ENCODE measurements around the gene KLHL29. TPM values are rescaled to one million over a fixed set of nuclear protein-coding genes. Genes with fewer than 3 reads are reported as not detected.

Gene KLHL29
- total RNA-seq, 1 donor from 2014 or later: 8.3 TPM

DNA sequence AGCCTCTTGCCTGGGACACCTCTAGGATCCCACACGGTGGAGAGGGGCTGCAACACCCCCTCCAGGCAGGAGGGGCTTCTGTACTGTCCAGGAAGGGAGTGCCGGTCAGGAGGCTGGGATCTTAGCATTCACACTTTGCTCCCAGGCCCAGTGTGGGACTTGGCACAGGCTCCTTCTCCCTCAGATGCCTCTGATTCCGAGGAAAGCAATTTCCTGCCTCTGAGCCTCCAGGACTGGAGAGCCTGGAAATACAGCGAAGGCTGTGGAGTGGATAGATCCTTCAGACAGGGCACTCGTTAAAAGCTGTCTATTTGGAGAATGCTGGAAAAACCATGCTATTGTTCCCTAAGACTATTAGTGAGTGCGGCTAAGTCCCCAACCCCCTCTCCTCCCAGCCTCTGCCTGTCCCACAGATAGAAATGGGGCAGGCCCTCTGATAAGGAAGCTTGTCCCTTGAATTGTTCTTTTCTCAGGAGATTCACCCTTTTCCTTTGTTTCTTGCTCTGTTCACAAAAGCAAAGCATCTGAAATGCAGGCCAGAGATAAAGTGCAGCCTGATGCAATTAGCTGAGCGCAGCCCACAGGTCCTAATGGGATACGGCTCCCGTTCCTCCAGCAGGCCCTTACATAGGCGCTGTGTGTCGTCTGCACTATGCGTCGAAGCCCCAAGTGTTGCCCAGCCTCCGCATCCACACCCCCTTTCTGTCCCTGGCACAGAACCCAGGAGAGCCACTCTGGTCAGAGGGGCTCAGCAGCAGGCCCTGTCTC lies 252.2 kb downstream of the KLHL29 start:
- peak; percentile 27 for DNase-seq (ENCODE audit: extremely low read depth, low read depth, low spot score)

DNA sequence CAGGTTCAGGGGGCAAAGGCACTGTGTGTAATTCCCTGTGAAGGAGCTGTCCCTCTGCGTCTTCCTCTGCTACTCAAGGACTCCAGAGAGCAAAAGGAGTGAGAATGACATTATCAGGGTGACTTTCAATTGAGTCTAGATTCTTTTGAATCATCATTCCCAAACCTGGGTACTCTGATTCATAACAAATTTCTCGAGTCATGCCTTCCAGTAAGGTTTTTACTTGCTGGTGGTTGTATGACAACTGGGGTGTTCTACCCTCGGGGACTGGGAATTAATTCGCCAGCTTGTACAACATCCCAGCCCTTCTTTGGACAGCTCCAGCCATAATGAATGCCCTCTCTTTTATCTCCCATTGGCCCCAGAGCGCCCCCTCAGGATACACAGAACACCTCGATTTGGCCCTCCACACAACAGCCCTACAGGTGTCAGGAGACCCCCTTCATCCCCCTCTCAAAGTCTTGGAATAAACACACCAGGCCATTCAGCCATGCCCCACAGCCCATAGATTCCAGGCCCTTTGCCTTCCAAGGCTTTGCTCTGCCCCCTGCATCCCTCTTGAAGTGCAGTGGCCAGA lies 254.5 kb downstream of the KLHL29 start:
- DNase-seq (ENCODE audit: extremely low read depth, low read depth, low spot score): no peak

DNA sequence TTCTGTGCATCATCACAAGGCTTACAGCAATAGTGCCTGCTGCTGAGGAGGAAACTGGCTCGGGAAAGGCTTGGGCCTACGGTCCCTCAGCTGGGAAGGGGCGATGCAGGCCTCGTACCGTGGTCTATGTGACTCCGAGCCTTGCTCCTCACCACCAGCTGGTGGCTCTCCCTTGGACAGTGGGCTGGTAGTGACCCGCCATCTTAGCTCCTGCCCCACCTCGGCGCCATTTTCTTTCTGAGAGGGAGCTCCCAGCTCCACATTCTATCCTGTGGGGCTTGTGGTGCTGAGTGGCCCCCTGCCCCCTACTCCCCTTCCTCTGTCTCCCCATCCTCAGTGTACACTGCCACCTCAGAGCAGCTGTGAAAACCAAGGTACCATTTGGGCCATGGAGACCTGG lies 255.7 kb downstream of the KLHL29 start:
- DNase-seq (ENCODE audit: extremely low read depth, low read depth, low spot score): no peak

DNA sequence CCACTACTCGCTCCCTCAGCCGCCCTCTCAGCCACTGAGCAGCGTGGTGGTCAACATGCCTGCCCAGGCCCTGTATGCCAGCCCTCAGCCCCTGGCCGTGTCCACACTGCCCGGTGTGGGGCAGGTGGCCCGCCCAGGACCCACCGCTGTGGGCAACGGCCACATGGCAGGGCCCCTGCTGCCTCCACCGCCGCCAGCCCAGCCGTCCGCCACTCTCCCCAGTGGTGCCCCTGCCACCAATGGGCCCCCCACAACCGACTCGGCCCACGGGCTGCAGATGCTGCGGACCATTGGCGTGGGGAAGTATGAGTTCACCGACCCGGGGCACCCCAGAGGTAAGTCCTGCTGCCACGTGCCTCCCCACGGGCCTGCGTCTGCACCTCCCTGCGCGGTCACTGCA lies 257.5 kb downstream of the KLHL29 start:
- DNase-seq (ENCODE audit: extremely low read depth, low read depth, low spot score): no peak

DNA sequence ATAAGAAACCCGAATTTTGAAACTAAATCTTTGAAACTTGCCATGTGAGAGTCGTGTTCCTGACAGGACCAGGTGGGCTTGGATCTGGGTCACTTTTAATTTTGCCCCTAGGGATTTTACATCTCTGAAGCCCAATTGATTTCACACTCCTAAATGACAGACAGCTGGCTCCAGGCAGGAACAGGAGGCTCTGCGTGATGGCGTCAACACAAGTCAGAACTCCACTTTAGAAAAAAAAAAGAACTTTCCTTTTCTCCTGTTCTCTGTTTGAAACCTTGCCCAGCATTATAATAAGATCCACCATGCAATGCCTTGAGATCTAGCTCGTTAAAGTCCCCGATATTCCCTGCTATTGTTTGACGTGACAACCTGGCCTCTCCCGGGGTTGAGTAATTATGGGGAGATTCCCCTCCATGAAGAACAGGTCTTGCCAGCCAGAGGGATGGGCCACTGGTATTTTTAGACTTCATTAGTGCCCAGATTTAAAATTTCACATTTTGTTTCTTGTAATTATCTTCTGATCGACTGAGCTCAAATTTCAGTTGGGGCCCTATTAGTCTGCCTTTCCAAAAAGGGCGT lies 260.3 kb downstream of the KLHL29 start:
- no peak for DNase-seq (ENCODE audit: extremely low read depth, low read depth, low spot score)

DNA sequence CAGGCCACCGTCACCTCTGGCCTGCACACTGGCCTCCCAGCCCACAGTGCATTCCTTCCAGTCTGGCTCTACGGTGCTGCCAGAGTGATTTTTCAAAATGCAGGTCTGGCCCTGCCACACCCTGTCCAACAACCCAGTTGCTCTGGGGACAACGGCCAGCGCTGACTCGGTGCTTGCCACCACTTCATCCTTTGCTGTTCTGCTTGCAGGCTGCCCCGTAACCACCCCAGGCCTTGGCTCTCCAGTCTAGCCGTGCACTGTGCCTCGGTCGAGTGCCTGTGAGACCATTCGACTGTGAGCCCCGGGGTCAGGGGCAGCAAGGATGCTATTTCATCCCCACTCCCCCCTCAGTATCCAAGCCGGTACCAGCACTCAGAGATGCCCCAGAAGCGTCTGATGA lies 262.6 kb downstream of the KLHL29 start:
- DNase-seq (ENCODE audit: extremely low read depth, low read depth, low spot score): no peak

DNA sequence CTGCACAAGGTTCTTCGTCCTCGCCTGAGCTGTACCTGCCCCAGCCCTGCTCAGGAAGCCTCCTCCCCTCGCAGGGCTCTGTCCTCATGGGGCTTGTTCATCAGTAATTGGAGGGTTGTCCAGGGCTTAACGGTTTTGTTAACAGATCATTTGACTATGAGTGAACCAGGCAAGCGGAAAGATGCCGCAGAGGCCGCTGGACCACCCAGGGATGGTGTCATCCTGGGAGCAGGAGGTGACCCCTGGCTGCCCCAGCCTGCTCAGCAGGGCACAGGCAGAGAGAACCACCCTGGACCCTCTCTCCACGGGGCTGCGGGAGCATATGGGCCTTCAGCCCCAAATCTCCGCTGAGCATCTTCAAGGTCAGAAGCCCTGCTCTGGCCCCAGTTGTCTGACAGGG lies 264.3 kb downstream of the KLHL29 start:
- no peak for DNase-seq (ENCODE audit: extremely low read depth, low read depth, low spot score)

DNA sequence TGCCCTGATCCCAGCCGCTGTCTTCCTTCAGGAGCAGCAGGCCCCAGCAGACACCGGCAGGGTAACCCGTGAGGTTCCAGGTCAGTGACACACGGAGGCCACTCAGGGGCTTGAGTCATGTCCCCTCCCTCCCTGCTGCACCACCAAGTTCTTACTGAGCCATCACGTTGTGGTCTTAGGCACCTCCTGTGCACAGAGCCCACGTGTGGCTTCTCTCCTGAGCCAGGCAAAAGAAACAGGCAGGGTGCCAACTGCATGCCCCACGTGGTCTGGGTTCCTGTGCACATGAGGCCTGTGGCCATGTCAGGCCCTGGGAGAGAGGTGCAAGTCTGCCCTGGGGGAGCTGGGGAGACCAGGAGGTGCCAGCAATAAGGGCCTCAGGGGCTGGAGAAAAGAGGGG lies 264.8 kb downstream of the KLHL29 start:
- no peak for DNase-seq (ENCODE audit: extremely low read depth, low read depth, low spot score)

DNA sequence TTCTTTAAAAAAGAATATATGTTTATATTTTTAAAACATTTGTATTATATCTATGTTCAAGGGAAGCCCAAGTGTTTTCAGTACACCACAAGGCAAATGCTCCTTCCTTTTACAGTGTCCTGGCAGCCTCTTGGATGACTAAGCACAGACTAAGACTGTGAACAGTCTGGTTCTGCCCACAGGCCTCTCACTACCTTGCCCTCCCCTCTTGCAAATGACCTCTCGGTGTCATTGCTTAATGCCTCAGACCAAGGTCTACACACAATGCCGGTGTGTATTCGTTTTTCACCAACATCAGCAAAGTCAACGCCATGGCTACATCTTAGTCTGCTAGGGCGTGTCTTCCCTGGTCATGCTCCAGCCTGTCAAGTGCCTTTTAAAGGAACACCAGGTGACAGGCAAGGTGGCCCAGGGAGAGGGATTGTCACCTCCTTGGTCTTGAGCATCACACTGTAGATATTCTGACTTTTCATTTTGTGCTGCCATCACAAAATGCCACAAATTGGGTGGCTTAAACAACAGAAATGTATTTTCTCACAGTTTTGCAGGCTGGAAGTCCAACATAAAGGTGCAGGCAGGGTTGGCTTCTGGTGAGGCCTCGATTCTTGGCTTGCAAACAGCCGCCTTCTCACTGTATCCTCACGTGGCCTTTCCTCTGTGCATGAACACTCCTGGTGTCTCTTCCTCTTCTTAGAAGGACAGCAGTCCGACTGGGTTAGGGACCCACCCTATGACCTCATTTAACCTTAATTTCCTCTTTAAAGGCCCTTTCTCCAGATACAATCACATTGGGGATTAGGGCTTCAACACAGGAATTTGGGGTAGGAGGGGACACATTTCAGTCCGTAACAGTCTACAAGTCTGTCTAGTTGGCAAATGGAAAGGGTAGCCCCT lies 266.5 kb downstream of the KLHL29 start:
- no peak for DNase-seq (ENCODE audit: extremely low read depth, low read depth, low spot score)

DNA sequence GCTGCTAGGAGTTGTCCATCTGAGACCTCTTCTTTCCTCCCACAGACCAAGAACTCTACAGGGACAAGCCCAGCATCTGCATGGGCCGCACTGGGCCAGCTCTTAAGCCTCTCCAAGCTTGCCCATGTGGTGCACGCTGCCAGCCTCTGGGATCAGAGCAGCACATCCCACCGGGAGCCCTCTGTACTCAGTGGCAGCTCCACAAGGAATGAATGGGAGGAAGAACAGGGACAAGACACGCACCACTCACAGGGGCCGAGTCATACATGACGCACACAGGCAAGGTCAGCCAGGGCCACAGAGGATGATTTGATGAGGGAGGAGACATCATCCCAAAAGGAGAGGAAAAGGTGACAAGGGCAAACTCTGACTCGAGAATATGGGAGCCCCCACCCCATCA lies 268.3 kb downstream of the KLHL29 start:
- no peak for DNase-seq (ENCODE audit: extremely low read depth, low read depth, low spot score)

DNA sequence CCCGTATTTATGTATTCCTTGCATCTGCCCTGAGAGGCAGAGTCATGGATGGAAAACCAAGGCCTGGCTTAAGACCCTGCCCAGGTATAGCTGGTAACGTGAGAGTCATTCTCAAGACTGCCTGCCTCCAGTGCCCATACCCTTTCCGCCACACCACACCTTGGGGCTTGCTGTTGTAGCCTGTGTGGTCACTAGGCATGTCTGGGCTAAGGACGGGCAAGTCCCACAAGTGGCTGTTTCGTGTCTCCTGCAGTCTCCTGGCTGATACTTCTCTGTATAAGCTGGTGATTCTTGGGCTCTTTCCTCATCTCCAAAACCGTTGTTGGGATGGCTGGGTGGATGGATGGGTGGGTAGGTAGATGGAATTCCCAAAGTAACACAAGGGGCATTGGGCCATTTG lies 269.8 kb downstream of the KLHL29 start:
- DNase-seq (ENCODE audit: extremely low read depth, low read depth, low spot score): no peak

DNA sequence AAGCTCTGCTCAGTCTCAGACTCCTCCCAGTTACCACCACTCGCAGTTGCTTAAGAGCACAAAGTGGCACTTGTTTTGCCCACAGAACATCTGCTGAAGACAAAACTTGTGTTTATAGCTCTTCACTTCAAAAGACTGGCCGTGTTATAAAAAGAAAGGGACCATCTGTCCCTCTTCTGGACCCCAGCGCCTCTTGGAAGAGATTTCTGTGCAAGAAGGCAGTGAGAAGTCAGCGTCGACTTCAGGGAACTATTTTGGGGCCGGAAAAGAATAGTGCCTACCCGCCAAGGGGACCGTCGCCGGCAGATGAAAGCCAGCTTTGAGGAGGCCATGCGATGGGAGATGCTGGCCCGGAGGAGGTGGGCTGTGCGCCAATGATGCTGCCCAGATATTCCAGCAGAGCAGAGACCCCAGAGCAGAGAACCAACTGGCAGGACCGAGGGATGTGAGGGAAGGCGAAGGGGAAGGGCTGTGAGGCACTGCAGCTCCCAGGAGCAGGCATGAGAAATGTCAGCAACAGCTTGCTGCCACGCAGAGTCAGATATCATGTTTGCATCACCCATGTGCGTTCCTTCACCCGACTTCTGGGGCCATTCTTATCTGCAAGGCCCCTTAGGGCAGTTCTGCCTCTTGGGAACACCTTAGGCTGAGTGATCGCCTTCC lies 271.1 kb downstream of the KLHL29 start:
- DNase-seq (ENCODE audit: extremely low read depth, low read depth, low spot score): no peak

DNA sequence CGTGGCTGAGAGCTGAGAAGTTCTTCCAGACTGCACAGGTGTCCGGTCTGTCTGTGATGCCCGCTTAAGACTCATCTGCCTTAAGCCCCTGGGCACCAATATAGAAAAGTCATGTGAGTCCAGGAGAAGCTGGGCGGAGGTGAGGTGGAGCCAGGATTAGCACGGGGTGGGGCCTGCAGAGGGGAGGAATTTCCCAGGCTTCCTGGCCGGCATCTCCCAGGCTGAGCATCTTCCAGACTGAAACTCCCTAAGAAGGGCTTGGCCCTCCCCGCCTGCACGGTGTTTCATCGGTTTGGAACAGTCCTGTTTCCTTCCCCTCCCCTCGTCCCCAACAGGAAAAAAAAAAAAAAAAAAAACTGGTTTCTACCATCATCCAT lies 271.6 kb downstream of the KLHL29 start:
- DNase-seq (ENCODE audit: extremely low read depth, low read depth, low spot score): no peak

DNA sequence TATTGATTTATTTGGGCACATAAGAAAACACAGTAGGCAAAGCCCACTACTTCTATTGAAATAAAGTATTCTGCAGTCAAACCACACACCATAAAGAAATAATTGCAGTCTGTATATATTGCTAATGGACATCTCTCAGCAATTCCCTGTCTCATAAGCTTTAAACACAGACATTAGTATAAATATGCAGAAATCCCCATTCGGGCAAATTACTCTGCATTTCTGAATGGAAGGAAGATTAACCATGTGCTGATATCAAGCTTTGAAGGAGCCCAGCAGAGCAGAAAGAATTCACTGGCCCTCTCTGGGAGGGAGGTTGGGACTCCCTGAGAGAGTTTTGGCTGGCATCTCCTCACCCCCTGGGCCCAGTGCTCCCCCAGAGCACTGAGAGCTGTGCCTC lies 272.4 kb downstream of the KLHL29 start:
- no peak for DNase-seq (ENCODE audit: extremely low read depth, low read depth, low spot score)

DNA sequence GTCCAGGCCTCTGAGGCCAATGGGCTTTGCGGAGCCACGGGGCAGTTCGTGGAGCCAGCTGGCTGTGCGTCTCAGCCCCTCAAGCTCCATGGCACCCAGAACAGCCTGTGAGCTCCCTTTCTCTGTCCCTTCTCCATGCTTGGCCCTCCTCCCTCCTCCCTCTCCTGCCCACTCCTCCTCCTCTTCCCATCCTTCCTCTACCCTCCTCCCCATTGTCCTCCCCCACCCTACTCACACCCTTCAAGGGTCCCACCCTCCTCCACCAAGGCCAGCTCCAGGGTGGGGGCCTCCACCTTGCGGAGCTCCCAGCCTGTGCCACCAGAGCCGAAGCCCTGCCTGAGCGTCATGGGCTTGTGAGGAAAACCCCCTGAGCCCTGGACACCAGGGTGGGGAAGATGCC lies 273.0 kb downstream of the KLHL29 start:
- DNase-seq (ENCODE audit: extremely low read depth, low read depth, low spot score): no peak

DNA sequence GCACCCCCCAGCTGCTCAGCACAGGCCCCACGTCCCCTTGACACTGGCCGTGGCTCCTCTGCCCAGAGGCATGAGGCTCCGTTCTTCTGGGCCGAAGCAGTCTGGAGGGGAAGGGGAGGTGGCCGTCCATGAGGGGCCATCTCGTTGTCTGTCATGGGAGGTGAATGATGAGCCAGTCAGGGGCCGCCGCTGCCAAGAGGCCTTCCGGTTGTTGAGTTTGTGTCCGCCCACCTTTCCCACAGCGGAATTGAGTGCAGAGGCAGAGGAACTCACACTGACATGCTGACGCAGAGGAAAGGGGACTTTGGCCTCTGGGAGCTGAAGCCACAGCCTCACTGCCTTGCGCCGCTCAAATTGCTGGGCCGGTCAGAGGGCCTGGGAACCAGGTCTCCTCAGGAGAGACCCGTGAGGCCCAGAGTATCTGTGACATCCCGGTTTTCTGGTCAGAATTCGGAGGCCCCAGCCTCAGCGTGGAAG lies 273.5 kb downstream of the KLHL29 start:
- DNase-seq (ENCODE audit: extremely low read depth, low read depth, low spot score): no peak

DNA sequence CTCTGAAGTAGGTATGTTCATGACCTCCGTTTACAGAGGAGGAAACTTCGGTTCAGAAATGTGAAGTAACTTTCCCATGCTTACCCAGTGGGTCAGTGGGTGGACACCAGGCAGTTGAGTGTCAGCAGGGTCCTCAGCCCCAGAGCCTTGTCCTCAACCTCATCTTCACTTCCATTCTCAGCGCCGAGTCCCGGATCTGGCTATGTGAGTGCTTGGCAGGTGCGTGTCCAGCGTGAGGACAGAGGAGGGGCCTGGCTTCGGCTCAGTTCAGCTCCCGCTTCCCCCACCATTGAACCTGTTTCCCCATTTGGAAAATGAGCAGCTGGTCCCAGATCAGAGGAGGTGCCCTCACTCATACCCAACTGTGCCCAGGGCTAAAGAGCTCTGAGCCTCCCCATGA lies 274.3 kb downstream of the KLHL29 start:
- no peak for DNase-seq (ENCODE audit: extremely low read depth, low read depth, low spot score)

DNA sequence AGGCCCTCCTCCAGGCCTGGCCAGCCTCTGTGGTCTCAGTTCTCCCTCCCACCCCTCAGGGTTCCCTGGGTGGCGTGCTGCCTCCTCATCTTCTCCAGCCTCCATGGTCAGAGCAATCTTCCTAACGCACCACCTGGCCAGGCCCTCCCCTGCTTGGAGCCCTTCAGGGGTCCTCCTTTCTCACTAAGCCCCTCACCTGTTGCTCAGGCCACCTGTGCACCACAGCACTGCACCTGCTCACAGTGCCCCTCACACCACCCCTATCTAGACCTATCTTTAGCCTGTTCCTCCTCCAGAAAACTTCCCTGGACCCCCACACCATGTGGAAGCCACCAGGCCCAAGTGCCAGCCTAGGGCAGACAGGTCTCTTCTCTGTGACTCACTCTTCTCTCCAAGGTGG lies 274.8 kb downstream of the KLHL29 start:
- DNase-seq (ENCODE audit: extremely low read depth, low read depth, low spot score): no peak

DNA sequence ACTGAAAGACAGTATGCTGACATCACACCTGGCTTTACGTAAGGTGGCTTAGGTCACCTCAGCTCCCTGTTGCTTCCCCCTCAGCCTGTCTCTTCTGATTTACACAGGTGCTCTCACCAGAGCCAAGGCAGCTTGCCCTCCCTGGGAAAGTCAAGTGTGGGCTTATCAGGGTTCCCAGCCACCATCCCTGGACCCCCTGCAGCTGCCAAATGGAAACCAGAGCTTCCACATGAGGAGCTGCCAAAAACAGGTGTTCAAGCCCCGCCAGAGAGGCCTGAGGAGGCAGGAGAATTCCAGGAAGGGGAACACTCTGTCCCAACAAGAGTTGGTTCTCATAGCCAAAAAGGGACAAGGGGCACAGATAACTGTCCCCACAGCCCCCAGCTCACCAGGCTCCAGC lies 275.3 kb downstream of the KLHL29 start:
- no peak for DNase-seq (ENCODE audit: extremely low read depth, low read depth, low spot score)

DNA sequence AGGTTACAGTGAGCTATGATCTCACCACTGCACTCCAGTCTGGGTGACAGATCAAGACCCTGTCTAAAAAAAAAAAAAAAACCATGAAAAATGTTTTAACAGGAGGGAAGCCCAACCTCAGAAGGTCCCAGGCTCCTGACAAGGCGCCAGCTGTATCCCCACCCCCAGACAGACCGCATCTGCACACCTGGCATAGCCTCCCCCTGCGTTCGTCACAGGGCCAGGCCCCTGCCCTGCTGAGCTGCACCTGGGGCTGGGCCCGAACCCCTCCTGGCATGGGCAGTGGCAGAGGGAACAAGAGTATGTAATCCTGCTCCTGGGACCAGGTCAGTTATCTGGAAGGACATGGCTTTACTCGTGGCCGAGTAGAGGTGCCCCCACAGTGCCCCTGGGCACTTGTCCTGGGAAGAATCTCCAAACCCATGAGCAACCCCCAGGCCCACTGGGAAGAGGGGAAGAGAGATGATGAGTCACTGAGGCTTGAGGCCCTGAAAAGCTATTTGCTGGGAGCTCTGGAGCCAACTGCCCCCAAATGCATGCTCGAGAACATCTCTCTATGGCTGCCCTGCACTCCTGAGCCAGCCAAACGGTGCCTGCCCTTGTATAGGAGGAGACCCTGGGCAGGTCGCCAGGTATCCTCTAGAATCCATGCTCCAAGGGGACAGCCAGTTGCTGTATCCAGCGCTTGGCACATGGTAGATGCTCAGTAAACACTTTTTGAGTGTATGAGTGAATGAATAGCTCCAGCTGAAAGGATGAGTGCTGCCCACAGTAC lies 276.5 kb downstream of the KLHL29 start:
- no peak for DNase-seq (ENCODE audit: extremely low read depth, low read depth, low spot score)

All from glomerular endothelial cell (primary cell).